ENCODE measurements around the gene PPP2R2C. TPM values are rescaled to one million over a fixed set of nuclear protein-coding genes. Genes with fewer than 3 reads are reported as not detected.

PPP2R2C gene
- not detected in 2 replicates for total RNA-seq

DNA sequence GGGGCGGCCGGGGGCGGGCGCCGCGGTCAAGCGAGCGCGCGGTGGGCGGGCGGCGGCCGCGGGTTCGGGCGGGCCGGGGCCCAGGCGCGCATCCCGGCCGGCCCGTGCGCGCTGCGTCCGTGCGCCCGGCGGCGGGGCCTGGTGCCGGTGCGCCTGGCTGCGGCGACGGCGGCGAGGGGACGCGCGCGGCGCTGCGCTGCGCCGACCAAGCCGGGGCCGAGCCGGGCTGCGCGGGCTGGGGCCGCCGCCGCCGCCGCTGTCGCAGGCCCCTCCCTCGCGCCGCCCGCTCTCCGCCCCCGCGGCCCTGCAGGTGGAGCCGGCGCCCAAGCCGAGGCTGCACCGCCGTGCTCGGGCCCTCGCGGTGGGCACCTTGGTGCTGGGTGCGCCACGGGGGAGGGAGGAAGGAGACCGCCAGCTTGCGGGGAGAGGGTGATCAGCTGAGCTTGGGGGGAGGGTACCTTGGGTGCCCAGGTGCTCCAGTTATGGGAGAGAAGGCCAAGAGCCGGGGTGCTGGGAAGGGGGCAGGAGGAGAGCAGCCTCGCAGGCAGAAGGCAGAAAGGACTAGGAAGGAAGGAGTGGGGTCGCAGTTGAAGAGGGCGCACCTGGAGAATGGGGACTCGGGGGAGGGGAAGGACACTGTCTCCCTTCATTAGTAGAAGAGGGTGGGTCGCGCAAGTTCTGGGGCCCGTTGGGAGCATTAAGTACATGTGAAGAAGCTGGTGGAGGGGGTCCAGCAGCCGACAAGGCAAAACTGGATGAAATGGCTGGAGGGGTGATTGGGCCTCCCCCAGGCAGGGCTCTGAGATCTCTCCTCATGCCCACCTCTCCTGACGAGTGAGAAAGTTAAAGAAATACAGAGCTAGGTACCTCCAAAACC, at the start of gene PPP2R2C:
Gene PPP2R2C (minus strand): TSS at position 228 of the 877 bp plus-strand sequence. CDS start 385 bp downstream, outside the sequence.

Other genes starting within 250 kb of the PPP2R2C start
- 23.5 and 30.8 TPM in 2 replicates for gene WFS1, start 202.8 kb downstream of the PPP2R2C start, total RNA-seq
- gene MAN2B2, start 102.6 kb upstream of the PPP2R2C start, total RNA-seq = 19.2 and 49.6 TPM in 2 replicates
- 164 and 219 TPM in 2 replicates for gene MRFAP1, start 168.1 kb upstream of the PPP2R2C start, total RNA-seq
- gene S100P, start 221.3 kb upstream of the PPP2R2C start, total RNA-seq = not detected in 2 replicates
- 19.5 and 21.5 TPM in 2 replicates for gene MRFAP1L1, start 237.3 kb upstream of the PPP2R2C start, total RNA-seq
- 20.9 and 23.5 TPM in 2 replicates for gene BLOC1S4, start 243.6 kb upstream of the PPP2R2C start, total RNA-seq

Measured in mesangial cell (primary cell).